Urothelium cell line (cell line): ENCODE measurements around the gene ARHGAP15.

Experiments
- DNase-seq: peaks from one replicate; pipeline ENCODE4 v3.0.0; 2011; ENCODE audit warnings: low spot score, mixed read lengths
- FAIRE-seq: peaks from 2 replicates; lab custom pipeline; 2011; peaks lifted over from hg19 to GRCh38; lab: Jason Lieb, UNC

Gene ARHGAP15

DNA sequence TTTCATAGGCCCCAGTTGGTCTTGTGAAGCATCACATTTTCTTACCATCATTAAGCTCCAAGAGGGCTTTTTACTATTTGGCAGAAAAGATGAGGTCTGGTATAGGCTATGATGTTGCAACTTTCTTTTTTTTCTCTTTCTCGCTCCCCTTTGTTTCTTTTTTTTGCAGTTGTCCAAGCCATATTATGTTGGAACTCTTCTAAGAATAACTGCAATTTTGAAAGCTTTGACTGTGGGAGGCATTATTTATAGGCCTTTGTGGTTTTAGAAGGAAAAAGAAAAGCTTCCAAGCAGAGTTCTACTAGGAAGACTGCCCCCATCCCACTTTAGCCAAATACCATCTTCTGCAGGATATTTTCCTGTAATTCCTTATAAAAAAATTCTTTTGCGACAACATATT is 571.6 kb downstream of the ARHGAP15 start:
- no peak for DNase-seq
- FAIRE-seq = no peak

DNA sequence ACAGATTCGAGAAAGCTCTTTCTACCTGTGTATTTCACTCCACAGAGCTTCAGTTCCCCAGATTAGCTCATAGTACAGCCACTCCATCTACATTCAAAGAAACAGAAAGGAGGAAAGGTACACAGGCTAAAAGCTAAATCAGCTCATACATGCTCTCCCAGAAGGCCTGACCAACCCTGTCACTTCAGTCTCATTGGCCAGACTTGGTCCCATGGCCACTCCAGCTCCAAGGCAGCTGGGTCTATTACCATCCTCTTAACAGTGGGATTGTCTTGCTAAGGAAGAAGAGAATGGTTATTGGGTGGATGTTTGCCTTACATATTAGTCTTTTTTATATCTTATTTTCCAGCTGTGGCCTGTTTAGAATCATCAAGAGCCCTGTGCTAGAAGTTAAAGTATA is 572.6 kb downstream of the ARHGAP15 start:
- FAIRE-seq = no peak

GRCh38 chr2:143702931-143703330 is 573.7 kb downstream of the ARHGAP15 start:
- FAIRE-seq = no peak

More for the DNA sequence above, 572.6 kb downstream of the ARHGAP15 start:
- no peak for DNase-seq

GRCh38 chr2:143704451-143705106 is 575.4 kb downstream of the ARHGAP15 start:
- no peak for FAIRE-seq
- DNase-seq = no peak

More at GRCh38 chr2:143702931-143703330, 573.7 kb downstream of the ARHGAP15 start:
- no peak for DNase-seq

DNA sequence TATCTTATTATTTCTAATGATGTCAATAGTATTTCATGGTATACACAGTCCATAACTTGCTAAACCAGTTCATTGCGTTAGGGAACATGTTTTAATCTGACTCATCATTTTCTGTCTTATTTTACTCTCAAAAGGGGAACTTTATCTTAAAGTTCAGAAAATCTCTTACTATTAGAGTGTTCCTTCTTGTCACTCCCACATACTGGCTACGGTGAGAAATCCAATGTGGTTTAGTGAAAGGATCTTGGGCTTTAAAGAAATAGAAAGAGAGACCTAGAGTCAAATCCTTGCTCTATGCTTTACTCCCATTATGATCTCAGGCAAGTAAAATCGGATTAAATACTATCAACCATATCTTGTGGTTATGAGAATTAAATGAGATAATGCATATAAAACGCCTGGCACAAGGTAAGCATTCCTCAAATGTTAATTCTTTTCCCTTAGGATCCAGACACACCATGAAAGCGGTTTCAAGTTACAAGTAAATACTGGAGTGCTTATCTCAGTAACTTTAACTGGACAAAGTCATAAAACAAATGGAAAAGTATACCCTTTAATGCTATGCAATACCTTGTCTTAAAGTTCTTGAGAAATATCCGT is 576.0 kb downstream of the ARHGAP15 start:
- FAIRE-seq = no peak

GRCh38 chr2:143706354-143706753 is 577.1 kb downstream of the ARHGAP15 start:
- FAIRE-seq = no peak
- DNase-seq = no peak

More for the DNA sequence above, 576.0 kb downstream of the ARHGAP15 start:
- no peak for DNase-seq

DNA sequence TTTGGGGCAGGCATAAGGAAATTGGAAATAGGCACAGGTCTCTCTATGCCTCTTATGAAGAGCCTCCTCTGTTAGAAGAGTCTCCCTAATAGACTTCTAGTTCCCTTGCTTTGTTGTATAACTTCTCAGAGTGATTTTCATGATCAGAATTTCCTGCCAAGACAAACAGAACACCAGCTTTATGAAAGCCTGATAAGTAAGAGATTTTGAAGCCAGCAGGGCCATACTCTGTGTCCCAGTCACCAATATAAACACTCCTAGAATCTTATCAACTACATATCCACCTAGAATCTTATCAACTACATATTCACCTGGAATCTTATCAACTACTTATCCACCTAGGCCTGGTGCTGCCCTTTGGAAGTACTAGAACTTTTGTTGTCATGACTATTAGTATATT is 579.5 kb downstream of the ARHGAP15 start:
- DNase-seq = no peak
- no peak for FAIRE-seq

DNA sequence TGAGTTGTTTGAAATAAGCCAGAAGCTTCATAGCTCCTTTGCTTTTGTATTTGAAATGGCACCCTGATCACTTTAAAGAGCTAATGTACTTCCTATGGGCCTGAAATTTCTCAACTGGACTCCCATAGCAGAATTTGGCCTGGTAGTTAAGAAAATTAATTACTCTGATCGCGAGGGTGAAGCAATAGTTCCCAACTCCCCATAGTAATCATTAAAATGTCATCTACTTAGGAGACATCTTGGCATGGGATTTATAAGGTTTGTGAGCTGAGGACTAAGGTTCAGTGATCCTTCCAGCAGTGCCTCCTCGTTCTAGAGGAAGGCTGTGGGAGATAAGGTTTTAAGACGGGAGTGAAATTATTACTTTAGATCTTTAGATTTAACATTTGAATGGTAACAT is 581.0 kb downstream of the ARHGAP15 start:
- no peak for FAIRE-seq
- no peak for DNase-seq

DNA sequence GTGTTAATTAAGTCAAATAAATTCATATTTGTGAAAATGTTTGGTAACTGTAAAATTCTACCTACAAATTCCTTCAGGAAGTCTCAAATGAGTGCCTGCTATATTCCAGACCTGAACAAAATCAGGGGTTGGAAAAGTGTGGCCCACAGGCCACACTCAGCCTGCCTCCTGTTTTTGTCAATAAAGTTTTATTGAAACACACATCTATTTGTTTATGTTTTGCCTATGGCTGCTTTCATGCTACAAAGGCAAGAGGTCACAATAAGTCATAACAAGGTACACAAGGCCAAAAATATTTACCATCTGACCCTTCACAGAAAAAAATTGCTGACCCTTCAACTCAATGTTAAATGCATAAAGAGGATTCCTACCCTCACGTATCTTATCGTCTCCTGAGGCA is 581.7 kb downstream of the ARHGAP15 start:
- FAIRE-seq (no peak), DNase-seq (no peak)

- DNase-seq (no peak), FAIRE-seq (no peak)
These were observed 587.3 kb downstream of the ARHGAP15 start for GRCh38 chr2:143716522-143716921.

DNA sequence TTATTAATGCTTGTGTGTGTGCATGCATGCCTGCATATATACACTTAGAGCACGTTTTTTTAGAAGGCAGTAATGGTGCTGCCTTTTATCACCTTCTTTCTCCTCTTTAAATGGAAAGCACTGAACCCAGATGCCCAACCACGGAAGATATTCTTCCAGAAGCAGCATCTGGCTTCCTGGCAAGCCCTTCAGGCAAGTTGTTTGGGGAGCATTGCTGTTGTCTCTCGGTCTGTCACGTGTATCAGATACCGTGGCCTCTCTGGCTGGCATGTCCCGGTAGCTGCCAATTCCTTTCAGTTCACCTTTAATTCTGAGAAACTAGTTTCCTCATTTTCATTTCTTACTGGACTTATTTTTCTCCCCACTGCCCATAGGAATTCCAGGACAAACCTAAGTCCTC is 587.8 kb downstream of the ARHGAP15 start:
- FAIRE-seq = no peak
- DNase-seq = no peak

DNA sequence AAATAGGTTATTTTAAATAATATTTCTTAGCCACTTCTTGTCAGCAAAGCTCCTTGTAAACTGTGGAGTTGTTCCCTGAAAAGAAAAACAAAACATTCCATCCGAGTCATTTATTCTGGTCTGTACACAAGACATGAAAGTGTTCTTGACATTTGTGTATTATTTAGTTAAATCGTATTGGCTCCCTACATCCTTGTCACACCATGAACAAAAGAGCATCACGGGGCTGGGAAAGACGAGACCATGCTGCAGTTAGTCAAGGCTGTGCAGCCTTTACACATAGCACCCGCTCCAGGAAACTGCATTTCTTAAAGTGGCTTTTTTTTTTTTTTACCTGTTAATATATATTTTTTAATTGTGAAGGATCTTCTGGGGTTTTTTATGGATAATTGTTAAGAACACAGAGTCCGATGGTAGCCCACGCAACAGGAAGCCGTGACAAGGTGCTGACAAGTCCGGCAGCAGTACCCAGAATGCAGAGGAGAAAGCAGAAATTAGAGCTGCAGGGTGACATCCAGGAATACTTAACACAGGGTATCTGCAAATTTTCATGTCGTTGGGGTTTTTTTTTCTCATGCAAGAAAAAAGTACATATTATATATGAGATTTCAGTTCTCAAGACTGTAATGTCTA is 588.4 kb downstream of the ARHGAP15 start:
- DNase-seq (no peak), FAIRE-seq (no peak)

- no peak for FAIRE-seq
- DNase-seq = no peak
These were observed 589.5 kb downstream of the ARHGAP15 start for GRCh38 chr2:143718745-143719144.

DNA sequence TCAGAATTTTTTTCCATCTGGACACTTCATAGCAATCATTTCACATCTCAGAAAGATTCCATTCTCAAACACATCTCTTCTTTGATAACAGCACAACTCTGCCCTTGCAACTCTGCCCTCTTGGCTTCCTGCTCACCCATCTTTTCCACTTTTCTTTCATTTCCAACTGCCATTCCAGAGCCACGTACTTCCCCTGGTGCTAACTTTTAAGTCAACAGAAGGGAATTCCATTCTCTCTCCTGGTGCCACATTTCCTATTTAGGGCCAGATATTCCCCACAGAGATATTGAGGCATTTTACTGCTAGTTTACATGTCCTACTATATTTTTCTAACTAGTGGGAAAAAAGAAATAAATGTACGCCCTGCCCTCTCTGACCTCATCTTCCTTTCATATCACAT is 590.2 kb downstream of the ARHGAP15 start:
- no peak for FAIRE-seq
- DNase-seq = no peak

- DNase-seq (no peak), FAIRE-seq (no peak)
These were observed 591.0 kb downstream of the ARHGAP15 start for GRCh38 chr2:143720095-143720664.

DNA sequence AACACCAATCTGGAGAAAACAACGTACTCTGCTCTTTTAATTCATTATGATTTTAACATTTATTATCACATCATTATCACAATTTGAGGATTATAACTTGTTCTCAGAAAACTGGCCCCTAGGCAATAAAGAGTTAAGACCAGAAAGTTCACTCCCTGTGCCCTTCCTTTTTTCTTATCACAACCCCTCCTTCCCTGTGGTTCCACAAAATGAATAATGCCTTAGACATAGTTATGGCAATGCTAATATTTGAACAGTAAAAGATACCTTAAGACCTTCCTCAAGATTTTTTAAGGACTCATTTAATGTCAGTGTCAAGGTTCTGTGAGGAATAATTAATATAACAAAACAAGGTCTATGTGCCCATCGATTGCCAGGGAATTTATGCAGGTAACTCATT is 596.2 kb downstream of the ARHGAP15 start:
- FAIRE-seq = no peak
- DNase-seq = no peak

DNA sequence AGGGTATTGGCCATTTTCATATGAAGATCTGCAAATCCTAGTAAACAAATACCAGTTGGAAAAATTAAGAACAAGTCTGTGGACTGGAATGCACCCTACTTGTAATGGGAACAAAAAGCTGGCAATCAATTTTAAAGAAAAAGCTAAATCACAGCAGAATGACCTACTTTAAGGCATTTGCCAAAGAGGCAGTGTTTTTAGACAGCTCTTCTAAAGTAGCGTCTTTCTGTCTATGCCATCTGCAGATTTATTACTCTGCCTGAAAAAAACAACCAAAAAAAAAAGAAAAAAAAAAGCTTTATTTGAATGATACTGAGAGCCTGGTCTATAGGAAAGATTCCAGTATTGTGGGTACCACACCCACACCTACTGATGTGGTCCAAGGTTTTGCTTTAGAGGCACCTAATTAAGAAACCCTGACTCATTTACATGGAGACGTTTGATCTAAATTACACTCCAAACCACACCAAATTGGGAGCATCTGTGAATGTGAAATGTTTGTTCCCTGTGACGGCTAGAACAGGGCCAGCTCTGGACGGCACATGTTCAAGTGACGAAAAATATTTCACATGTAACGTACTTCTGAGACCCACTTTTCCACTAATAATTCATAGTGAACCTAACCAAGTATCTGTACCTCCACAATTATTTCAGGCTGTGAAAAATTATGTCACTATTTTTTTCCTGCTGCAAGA is 597.1 kb downstream of the ARHGAP15 start:
- DNase-seq = no peak
- no peak for FAIRE-seq

DNA sequence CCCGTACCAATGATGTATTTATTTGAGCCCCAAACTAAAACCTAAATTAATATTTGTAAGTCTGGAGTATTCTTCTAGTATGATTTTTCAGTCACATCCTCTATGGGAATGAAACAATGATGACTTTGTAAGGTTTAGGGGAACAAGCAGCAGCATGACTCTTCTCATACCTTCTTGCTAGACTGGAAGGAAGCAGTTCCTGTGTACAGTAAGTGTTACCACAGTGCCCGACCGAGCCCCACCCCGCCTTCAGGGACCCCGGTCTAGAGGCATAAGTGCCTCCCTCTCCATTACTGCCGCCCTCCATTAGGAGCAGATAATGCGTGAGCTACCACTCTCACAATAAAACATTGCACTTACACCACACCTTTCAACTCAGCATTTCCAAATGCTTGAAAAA is 599.3 kb downstream of the ARHGAP15 start:
- FAIRE-seq = no peak

GRCh38 chr2:143729296-143729814 is 600.1 kb downstream of the ARHGAP15 start:
- FAIRE-seq (no peak), DNase-seq (no peak)

More for the DNA sequence above, 599.3 kb downstream of the ARHGAP15 start:
- DNase-seq = no peak

DNA sequence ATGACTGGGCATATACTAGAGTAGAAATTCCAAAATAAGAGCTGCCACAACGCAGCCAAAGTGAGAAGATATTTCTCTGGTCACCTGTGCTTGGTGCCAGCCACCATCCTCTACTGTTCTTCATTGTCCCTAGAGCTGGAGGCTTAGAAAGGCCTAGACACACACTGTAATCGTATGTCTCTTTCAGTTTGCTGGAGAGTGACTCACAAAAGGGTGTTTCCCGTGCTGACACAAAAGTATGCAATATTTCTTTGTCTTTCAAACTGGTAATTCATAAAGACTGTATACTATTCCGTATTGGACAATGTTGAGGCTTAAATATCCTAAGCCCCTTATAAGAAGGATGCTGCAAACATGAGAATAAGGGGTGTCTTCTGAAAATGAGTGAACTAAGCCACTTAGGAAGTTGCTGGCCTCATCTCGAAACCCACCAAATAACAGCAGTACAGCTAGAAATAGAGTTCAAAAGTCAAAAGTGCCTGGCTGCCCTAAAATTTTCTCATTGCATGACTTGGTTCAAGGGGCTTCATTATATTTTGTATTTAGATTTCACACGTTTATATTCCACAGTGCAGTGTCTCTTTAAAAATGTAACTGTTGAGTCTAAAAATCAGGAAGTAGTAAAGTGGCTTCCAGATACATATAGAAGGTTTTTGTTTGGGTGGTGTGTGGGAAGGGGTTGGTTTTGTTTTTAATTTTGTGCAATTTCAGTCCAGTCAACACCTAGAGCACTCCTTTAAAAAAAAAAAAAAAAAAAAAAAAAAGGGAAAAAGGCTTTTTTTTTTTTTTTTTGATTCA is 601.1 kb downstream of the ARHGAP15 start:
- DNase-seq (no peak), FAIRE-seq (no peak)
